Type B pancreatic cell (in vitro differentiated cells): ENCODE measurements around the gene SC5D. TPM values are rescaled to one million over a fixed set of nuclear protein-coding genes. Genes with fewer than 3 reads are reported as not detected.

Experiments used
- DNase-seq: peaks from one replicate; pipeline ENCODE4 v3.0.0; 2021; ENCODE audit warnings: mixed read lengths; ENCODE audit not compliant: unreplicated experiment; ENCODE audit errors: extremely low spot score
- H3K27ac Mint-ChIP-seq: 2 replicates; pipeline ENCODE4 v1.8.0; 2021; ENCODE audit warnings: mild to moderate bottlenecking, mixed read lengths
- H3K27me3 Mint-ChIP-seq: 2 replicates; pipeline ENCODE4 v1.8.0; 2021; ENCODE audit warnings: mixed read lengths
- H3K36me3 Mint-ChIP-seq: 2 replicates; pipeline ENCODE4 v1.8.0; 2021; ENCODE audit warnings: mixed read lengths
- H3K4me1 Mint-ChIP-seq: one replicate; pipeline ENCODE4 v1.8.0; 2021; ENCODE audit warnings: mixed read lengths; ENCODE audit not compliant: unreplicated experiment
- H3K4me3 Mint-ChIP-seq: 2 replicates; pipeline ENCODE4 v1.8.0; 2021; ENCODE audit warnings: mild to moderate bottlenecking, mixed read lengths
- H3K9me3 Mint-ChIP-seq: 2 replicates; pipeline ENCODE4 v1.8.0; 2021; ENCODE audit warnings: mixed read lengths
- CTCF ChIP-seq: fragments of 200-600 bp; sonication (generic); conservative IDR thresholded peaks from 2 replicates; pipeline ENCODE4 v1.5.0; 2021; ENCODE audit warnings: antibody characterized with exemption, mild to moderate bottlenecking
- total RNA-seq: library from RNA; stranded (reverse); gene quantifications from 2 replicates; pipeline ENCODE4 v1.2.1, GENCODE V29; 2021; ENCODE audit warnings: low replicate concordance

Gene SC5D
- total RNA-seq, 1 donor from 2014 or later, result 48.0 TPM

GRCh38 chr11:121328967-121329679, 36.6 kb downstream of the SC5D start:
- Mint-ChIP-seq H3K4me1 (peaks cover 3% of the 10 kb centered on the region), H3K36me3 (no peaks in the 10 kb centered on the region), H3K27me3 (no peaks in the 10 kb centered on the region), H3K4me3 (no peak overlapping the region), H3K27ac (no peak overlapping the region), H3K9me3 (no peaks in the 10 kb centered on the region)
- DNase-seq, result no peak
- no peak for TF ChIP-seq CTCF

- Mint-ChIP-seq H3K4me3 (no peak overlapping the region), H3K36me3 (no peaks in the 10 kb centered on the region), H3K27ac (no peak overlapping the region), H3K27me3 (no peaks in the 10 kb centered on the region), H3K9me3 (no peaks in the 10 kb centered on the region), H3K4me1 (peaks cover 10% of the 10 kb centered on the region)
- no peak for DNase-seq
- TF ChIP-seq CTCF, result no peak
Measured at GRCh38 chr11:121329781-121330395, 37.3 kb downstream of the SC5D start.

- Mint-ChIP-seq H3K9me3 (no peaks in the 10 kb centered on the region), H3K27me3 (no peaks in the 10 kb centered on the region), H3K4me1 (peaks cover 13% of the 10 kb centered on the region), H3K36me3 (no peaks in the 10 kb centered on the region), H3K4me3 (no peak overlapping the region), H3K27ac (no peak overlapping the region)
- TF ChIP-seq CTCF, result no peak
- DNase-seq, result no peak
Measured at GRCh38 chr11:121330614-121331435, 38.3 kb downstream of the SC5D start.

GRCh38 chr11:121334973-121335710, 42.6 kb downstream of the SC5D start:
- no peak for TF ChIP-seq CTCF
- Mint-ChIP-seq H3K27ac (no peak overlapping the region), H3K4me1 (peaks cover 18% of the 10 kb centered on the region), H3K36me3 (no peaks in the 10 kb centered on the region), H3K4me3 (no peak overlapping the region), H3K27me3 (peaks cover 3% of the 10 kb centered on the region), H3K9me3 (no peaks in the 10 kb centered on the region)
- no peak for DNase-seq

- TF ChIP-seq CTCF, result no peak
- H3K9me3 Mint-ChIP-seq, result no peaks in the 10 kb centered on the region
- no peaks in the 10 kb centered on the region for H3K36me3 Mint-ChIP-seq
- H3K4me1 Mint-ChIP-seq, result peaks cover 15% of the 10 kb centered on the region
- H3K27ac Mint-ChIP-seq, result no peak overlapping the region
- peaks cover 3% of the 10 kb centered on the region for H3K27me3 Mint-ChIP-seq
- no peak for DNase-seq
- H3K4me3 Mint-ChIP-seq, result no peak overlapping the region
Measured at GRCh38 chr11:121336279-121336937, 43.8 kb downstream of the SC5D start.
